GM23338 (cell line): ENCODE data around the gene PARL. TPM values are rescaled to one million over a fixed set of nuclear protein-coding genes. Genes with fewer than 3 reads are reported as not detected.

Experiments used
- ATAC-seq: fragments of 200-7000 bp; cut with Tn5 transposase; 3 replicates; pipeline ENCODE4 v1.9.1; 2020
- DNase-seq: peaks from one replicate; pipeline ENCODE4 v3.0.0-alpha.2; 2015; ENCODE audit warnings: low spot score
- H2AFZ ChIP-seq: fragments of 200-600 bp; sonication (generic); 2 replicates; pipeline ENCODE4 v1.8.0; 2016; ENCODE audit warnings: antibody characterized with exemption, mild to moderate bottlenecking, moderate library complexity
- H3F3A ChIP-seq: fragments of 200-600 bp; sonication (generic); replicated peaks from 2 replicates; pipeline ENCODE4 v1.8.0; 2017; ENCODE audit warnings: antibody characterized with exemption, mixed run types, low read depth
- H3K27ac ChIP-seq: fragments of 200-600 bp; sonication (generic); 2 replicates; pipeline ENCODE4 v1.6.1; 2016; ENCODE audit warnings: low read depth
- H3K27me3 ChIP-seq: fragments of 200-600 bp; sonication (generic); 2 replicates; pipeline ENCODE4 v1.8.0; 2016; ENCODE audit warnings: mild to moderate bottlenecking, mixed run types, moderate library complexity; ENCODE audit not compliant: insufficient read depth
- H3K36me3 ChIP-seq: fragments of 200-600 bp; sonication (generic); 2 replicates; pipeline ENCODE4 v1.8.0; 2016; ENCODE audit warnings: mild to moderate bottlenecking; ENCODE audit not compliant: insufficient read depth
- H3K4me1 ChIP-seq: fragments of 200-600 bp; sonication (generic); 2 replicates; pipeline ENCODE4 v1.8.0; 2016; ENCODE audit warnings: mild to moderate bottlenecking, moderate library complexity; ENCODE audit not compliant: insufficient read depth
- H3K4me2 ChIP-seq: fragments of 200-600 bp; sonication (generic); 2 replicates; pipeline ENCODE4 v1.7.1; 2017; ENCODE audit warnings: mixed run types
- H3K4me3 ChIP-seq: fragments of 200-600 bp; sonication (generic); 2 replicates; pipeline ENCODE4 v1.6.1; 2016; ENCODE audit warnings: mixed run types
- H3K79me2 ChIP-seq: fragments of 200-600 bp; sonication (generic); replicated peaks from 2 replicates; pipeline ENCODE4 v1.8.0; 2017; ENCODE audit warnings: mild to moderate bottlenecking; ENCODE audit not compliant: insufficient read depth
- H3K9me2 ChIP-seq: fragments of 200-600 bp; sonication (generic); 2 replicates; pipeline ENCODE4 v1.8.0; 2017; ENCODE audit not compliant: insufficient read depth
- H4K20me1 ChIP-seq: fragments of 200-600 bp; sonication (generic); replicated peaks from 2 replicates; pipeline ENCODE4 v1.8.0; 2017; ENCODE audit warnings: mild to moderate bottlenecking; ENCODE audit not compliant: insufficient read depth
- H3K27ac Mint-ChIP-seq: 2 replicates; pipeline ENCODE4 v1.8.0; 2020; ENCODE audit warnings: inconsistent platforms, mild to moderate bottlenecking, moderate library complexity, mixed read lengths
- H3K27me3 Mint-ChIP-seq: 3 replicates; pipeline ENCODE4 v1.8.0; 2022; ENCODE audit warnings: low read depth, mild to moderate bottlenecking, moderate library complexity, mixed read lengths, inconsistent platforms; ENCODE audit not compliant: insufficient read depth, poor library complexity
- H3K36me3 Mint-ChIP-seq: 3 replicates; pipeline ENCODE4 v1.8.0; 2021; ENCODE audit warnings: low read depth, mild to moderate bottlenecking, inconsistent platforms, moderate library complexity, mixed read lengths
- H3K4me1 Mint-ChIP-seq: 3 replicates; pipeline ENCODE4 v1.8.0; 2020; ENCODE audit warnings: mild to moderate bottlenecking, inconsistent platforms, mixed read lengths
- H3K4me3 Mint-ChIP-seq: 3 replicates; pipeline ENCODE4 v1.8.0; 2021; ENCODE audit warnings: moderate library complexity, mild to moderate bottlenecking, inconsistent platforms, mixed read lengths
- H3K9me3 Mint-ChIP-seq: 3 replicates; pipeline ENCODE4 v1.8.0; 2020; ENCODE audit warnings: moderate library complexity, mild to moderate bottlenecking, inconsistent platforms, mixed read lengths
- STAT1 ChIP-seq: IDR thresholded peaks from one replicate; pipeline ENCODE4 v1.6.1; 2016; ENCODE audit warnings: antibody characterized with exemption; ENCODE audit not compliant: unreplicated experiment
- polyA plus RNA-seq: library from polyadenylated mRNA; unstranded; fragments of >200 nt; fragmentation: Nextera tagmentation; extraction: Ambion mirVana; gene quantifications from 2 replicates; pipeline ENCODE4 v1.2.1, GENCODE V29; 2016
- total RNA-seq: library from RNA; depleted of rRNA; stranded (reverse); fragments of >200 nt; shearing (Covaris generic); gene quantifications from 2 replicates; pipeline ENCODE4 v1.2.3, GENCODE V29; 2014
- TF ChIP-seq, protein P1 (sequence below): fragments of 250-450 bp; sonication (Bioruptor Pico); IDR thresholded peaks from 2 replicates; pipeline ENCODE4 v1.5.0; 2020; ENCODE audit warnings: mild to moderate bottlenecking, moderate library complexity
- TF ChIP-seq, protein P2 (sequence below): IDR thresholded peaks from one replicate; pipeline ENCODE4 v1.6.1; 2018; ENCODE audit warnings: antibody characterized with exemption; ENCODE audit not compliant: unreplicated experiment

PARL gene
- total and polyA plus RNA-seq, 2 experiments from 2014 or later, result 67.5 to 78.7 TPM

GRCh38 chr3:183794452-183794851, 90.2 kb downstream of the PARL start:
- no peak overlapping the region for H3K27ac Mint-ChIP-seq
- no peak overlapping the region for H3K27ac ChIP-seq
- no peaks in the 10 kb centered on the region for H3K9me3 Mint-ChIP-seq

More at GRCh38 chr3:183794452-183794851, 90.2 kb downstream of the PARL start:
- H3K36me3 Mint-ChIP-seq, result peaks cover 67% of the 10 kb centered on the region
- Histone ChIP-seq H3K36me3 (peaks cover 33% of the 10 kb centered on the region; the same call in 1 of the 2 replicates), H2AFZ (no peak overlapping the region), H3F3A (no peaks in the 10 kb centered on the region), H3K27me3 (no peaks in the 10 kb centered on the region), H4K20me1 (peaks cover 6% of the 10 kb centered on the region), H3K9me2 (no peaks in the 10 kb centered on the region), H3K4me3 (no peak overlapping the region), H3K4me1 (no peaks in the 10 kb centered on the region), H3K4me2 (no peak overlapping the region), H3K79me2 (0 out of 2 replicates have a peak, but pooled peaks cover 4% of the 10 kb centered on the region)
- DNase-seq (no peak), ATAC-seq (no peak)
- H3K4me1 Mint-ChIP-seq, result no peaks in the 10 kb centered on the region
- TF ChIP-seq, protein P1, sequence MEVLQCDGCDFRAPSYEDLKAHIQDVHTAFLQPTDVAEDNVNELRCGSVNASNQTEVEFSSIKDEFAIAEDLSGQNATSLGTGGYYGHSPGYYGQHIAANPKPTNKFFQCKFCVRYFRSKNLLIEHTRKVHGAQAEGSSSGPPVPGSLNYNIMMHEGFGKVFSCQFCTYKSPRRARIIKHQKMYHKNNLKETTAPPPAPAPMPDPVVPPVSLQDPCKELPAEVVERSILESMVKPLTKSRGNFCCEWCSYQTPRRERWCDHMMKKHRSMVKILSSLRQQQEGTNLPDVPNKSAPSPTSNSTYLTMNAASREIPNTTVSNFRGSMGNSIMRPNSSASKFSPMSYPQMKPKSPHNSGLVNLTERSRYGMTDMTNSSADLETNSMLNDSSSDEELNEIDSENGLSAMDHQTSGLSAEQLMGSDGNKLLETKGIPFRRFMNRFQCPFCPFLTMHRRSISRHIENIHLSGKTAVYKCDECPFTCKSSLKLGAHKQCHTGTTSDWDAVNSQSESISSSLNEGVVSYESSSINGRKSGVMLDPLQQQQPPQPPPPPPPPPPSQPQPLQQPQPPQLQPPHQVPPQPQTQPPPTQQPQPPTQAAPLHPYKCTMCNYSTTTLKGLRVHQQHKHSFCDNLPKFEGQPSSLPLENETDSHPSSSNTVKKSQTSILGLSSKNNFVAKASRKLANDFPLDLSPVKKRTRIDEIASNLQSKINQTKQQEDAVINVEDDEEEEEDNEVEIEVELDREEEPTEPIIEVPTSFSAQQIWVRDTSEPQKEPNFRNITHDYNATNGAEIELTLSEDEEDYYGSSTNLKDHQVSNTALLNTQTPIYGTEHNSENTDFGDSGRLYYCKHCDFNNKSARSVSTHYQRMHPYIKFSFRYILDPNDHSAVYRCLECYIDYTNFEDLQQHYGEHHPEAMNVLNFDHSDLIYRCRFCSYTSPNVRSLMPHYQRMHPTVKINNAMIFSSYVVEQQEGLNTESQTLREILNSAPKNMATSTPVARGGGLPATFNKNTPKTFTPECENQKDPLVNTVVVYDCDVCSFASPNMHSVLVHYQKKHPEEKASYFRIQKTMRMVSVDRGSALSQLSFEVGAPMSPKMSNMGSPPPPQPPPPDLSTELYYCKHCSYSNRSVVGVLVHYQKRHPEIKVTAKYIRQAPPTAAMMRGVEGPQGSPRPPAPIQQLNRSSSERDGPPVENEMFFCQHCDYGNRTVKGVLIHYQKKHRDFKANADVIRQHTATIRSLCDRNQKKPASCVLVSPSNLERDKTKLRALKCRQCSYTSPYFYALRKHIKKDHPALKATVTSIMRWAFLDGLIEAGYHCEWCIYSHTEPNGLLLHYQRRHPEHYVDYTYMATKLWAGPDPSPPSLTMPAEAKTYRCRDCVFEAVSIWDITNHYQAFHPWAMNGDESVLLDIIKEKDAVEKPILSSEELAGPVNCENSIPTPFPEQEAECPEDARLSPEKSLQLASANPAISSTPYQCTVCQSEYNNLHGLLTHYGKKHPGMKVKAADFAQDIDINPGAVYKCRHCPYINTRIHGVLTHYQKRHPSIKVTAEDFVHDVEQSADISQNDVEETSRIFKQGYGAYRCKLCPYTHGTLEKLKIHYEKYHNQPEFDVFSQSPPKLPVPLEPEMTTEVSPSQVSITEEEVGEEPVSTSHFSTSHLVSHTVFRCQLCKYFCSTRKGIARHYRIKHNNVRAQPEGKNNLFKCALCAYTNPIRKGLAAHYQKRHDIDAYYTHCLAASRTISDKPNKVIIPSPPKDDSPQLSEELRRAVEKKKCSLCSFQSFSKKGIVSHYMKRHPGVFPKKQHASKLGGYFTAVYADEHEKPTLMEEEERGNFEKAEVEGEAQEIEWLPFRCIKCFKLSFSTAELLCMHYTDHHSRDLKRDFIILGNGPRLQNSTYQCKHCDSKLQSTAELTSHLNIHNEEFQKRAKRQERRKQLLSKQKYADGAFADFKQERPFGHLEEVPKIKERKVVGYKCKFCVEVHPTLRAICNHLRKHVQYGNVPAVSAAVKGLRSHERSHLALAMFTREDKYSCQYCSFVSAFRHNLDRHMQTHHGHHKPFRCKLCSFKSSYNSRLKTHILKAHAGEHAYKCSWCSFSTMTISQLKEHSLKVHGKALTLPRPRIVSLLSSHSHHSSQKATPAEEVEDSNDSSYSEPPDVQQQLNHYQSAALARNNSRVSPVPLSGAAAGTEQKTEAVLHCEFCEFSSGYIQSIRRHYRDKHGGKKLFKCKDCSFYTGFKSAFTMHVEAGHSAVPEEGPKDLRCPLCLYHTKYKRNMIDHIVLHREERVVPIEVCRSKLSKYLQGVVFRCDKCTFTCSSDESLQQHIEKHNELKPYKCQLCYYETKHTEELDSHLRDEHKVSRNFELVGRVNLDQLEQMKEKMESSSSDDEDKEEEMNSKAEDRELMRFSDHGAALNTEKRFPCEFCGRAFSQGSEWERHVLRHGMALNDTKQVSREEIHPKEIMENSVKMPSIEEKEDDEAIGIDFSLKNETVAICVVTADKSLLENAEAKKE (CRISPR knock-in tag), result no peak
- TF ChIP-seq, protein P2, sequence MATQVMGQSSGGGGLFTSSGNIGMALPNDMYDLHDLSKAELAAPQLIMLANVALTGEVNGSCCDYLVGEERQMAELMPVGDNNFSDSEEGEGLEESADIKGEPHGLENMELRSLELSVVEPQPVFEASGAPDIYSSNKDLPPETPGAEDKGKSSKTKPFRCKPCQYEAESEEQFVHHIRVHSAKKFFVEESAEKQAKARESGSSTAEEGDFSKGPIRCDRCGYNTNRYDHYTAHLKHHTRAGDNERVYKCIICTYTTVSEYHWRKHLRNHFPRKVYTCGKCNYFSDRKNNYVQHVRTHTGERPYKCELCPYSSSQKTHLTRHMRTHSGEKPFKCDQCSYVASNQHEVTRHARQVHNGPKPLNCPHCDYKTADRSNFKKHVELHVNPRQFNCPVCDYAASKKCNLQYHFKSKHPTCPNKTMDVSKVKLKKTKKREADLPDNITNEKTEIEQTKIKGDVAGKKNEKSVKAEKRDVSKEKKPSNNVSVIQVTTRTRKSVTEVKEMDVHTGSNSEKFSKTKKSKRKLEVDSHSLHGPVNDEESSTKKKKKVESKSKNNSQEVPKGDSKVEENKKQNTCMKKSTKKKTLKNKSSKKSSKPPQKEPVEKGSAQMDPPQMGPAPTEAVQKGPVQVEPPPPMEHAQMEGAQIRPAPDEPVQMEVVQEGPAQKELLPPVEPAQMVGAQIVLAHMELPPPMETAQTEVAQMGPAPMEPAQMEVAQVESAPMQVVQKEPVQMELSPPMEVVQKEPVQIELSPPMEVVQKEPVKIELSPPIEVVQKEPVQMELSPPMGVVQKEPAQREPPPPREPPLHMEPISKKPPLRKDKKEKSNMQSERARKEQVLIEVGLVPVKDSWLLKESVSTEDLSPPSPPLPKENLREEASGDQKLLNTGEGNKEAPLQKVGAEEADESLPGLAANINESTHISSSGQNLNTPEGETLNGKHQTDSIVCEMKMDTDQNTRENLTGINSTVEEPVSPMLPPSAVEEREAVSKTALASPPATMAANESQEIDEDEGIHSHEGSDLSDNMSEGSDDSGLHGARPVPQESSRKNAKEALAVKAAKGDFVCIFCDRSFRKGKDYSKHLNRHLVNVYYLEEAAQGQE, result no peak
- TF ChIP-seq STAT1, result no peak
- H3K27me3 Mint-ChIP-seq, result no peaks in the 10 kb centered on the region
- H3K4me3 Mint-ChIP-seq, result no peak overlapping the region
